K562 (cell line): ENCODE measurements around the gene MEF2B. TPM values are rescaled to one million over a fixed set of nuclear protein-coding genes. Genes with fewer than 3 reads are reported as not detected.
"Not testable (repeated sequence)": the region's sequence is repeated elsewhere in the genome, so short reads cannot be mapped to it uniquely, and the experiment has no call there.

Experiments
- ATAC-seq: fragments of 200-7000 bp; cut with Tn5 transposase; 3 replicates; pipeline ENCODE4 v1.9.1; 2020; ENCODE audit warnings: moderate library complexity
- BruUV-seq: library from RNA; stranded (reverse); fragments of 400-500 nt; replicated peaks from 2 replicates; lab custom pipeline; 2021; lab: Mats Ljungman, UMichigan
- CTCF ChIA-PET: fragments of 300-600 bp; formaldehyde crosslinking; extraction: SDS; loops from one replicate; lab custom pipeline; 2021; ENCODE audit warnings: low intra/inter-chr PET ratio; lab: Yijun Ruan, JAX
- POLR2A ChIA-PET: fragments of 300-600, 350-650 bp; sonication (Branson Sonifier 250); formaldehyde crosslinking; extraction: SDS; loops from one replicate; lab custom pipeline; 2021; ENCODE audit warnings: antibody characterized with exemption, inconsistent platforms; lab: Yijun Ruan, JAX
- DNase-seq, 4 experiments: peaks; one replicate each; pipeline versions ENCODE4 v3.0.0 to v3.0.0-alpha.2; 2011 to 2018; ENCODE audit warnings: low spot score in 3 of 4, mixed read lengths in 3 of 4; ENCODE audit errors: extremely low read depth in 1 of 4
- FAIRE-seq: peaks from 2 replicates; lab custom pipeline; 2011; peaks lifted over from hg19 to GRCh38; lab: Jason Lieb, UNC
- H2AFZ ChIP-seq: 2 replicates; pipeline ENCODE4 v1.6.0; 2011; ENCODE audit warnings: low read depth, low read length, control low read depth, inconsistent platforms
- H3K27ac ChIP-seq: fragments of 200-600 bp; 3 replicates; pipeline ENCODE4 v1.8.0; 2011; ENCODE audit warnings: low read depth, mild to moderate bottlenecking, control low read depth, inconsistent platforms, low read length, moderate library complexity, mixed read lengths; ENCODE audit errors: extremely low read depth
- H3K27me3 ChIP-seq, 2 experiments: fragments of 300-600 bp in 1 of 2; 2 replicates in 1 of 2; 3 replicates in 1 of 2; pipeline versions ENCODE4 v1.6.0 to v1.8.0; 2011; ENCODE audit warnings: inconsistent platforms in 2 of 2, low read length in 2 of 2, mild to moderate bottlenecking in 1 of 2, mixed read lengths in 1 of 2, moderate library complexity in 1 of 2; ENCODE audit not compliant: control insufficient read depth in 2 of 2, insufficient read depth in 2 of 2
- H3K36me3 ChIP-seq: fragments of 300-600 bp; 3 replicates; pipeline ENCODE4 v1.8.0; 2011; ENCODE audit warnings: mild to moderate bottlenecking, low read length, inconsistent platforms; ENCODE audit not compliant: control insufficient read depth, insufficient read depth
- H3K4me1 ChIP-seq, 2 experiments: fragments of 200-600 bp in 1 of 2; replicated peaks in 1 of 2; 2 replicates in 1 of 2; 3 replicates in 1 of 2; pipeline versions ENCODE4 v1.5.1 to v1.8.0; 2011; ENCODE audit warnings: inconsistent platforms in 2 of 2, low read length in 2 of 2, mild to moderate bottlenecking in 1 of 2, mixed read lengths in 1 of 2, moderate library complexity in 1 of 2; ENCODE audit not compliant: control insufficient read depth in 2 of 2, insufficient read depth in 2 of 2
- H3K4me2 ChIP-seq: 2 replicates; pipeline ENCODE4 v1.6.1; 2011; ENCODE audit warnings: low read length, control low read depth, inconsistent platforms, mixed read lengths; ENCODE audit not compliant: insufficient read depth
- H3K4me3 ChIP-seq: fragments of 200-600 bp; sonication (generic), shearing (Covaris generic); 2 replicates; pipeline ENCODE4 v1.5.1; 2016; ENCODE audit warnings: control low read depth, inconsistent platforms
- H3K79me2 ChIP-seq: fragments of 200-600 bp; 3 replicates; pipeline ENCODE4 v1.8.0; 2011; ENCODE audit warnings: low read length, inconsistent platforms; ENCODE audit not compliant: control insufficient read depth, insufficient read depth
- H3K9ac ChIP-seq, 2 experiments: 2 replicates each; pipeline versions ENCODE4 v1.6.0 to v1.6.1; 2011; ENCODE audit warnings: low read depth in 2 of 2, low read length in 2 of 2, control low read depth in 1 of 2, inconsistent platforms in 1 of 2, mild to moderate bottlenecking in 1 of 2, mixed read lengths in 1 of 2; ENCODE audit not compliant: insufficient read depth in 1 of 2
- H3K9me1 ChIP-seq: one replicate; pipeline ENCODE4 v1.6.0; 2011; ENCODE audit warnings: inconsistent platforms, mild to moderate bottlenecking, low read length, moderate library complexity; ENCODE audit not compliant: control insufficient read depth, insufficient read depth
- H3K9me3 ChIP-seq: replicated peaks from 2 replicates; pipeline ENCODE4 v1.5.1; 2011; ENCODE audit warnings: low read depth, low read length, inconsistent platforms; ENCODE audit not compliant: control insufficient read depth, insufficient read depth
- H4K20me1 ChIP-seq: replicated peaks from 2 replicates; pipeline ENCODE4 v1.6.1; 2011; ENCODE audit warnings: low read length, inconsistent platforms, mixed read lengths; ENCODE audit not compliant: control insufficient read depth, insufficient read depth
- ATF2 ChIP-seq: sonication (generic); formaldehyde crosslinking; IDR thresholded peaks from 2 replicates; pipeline ENCODE4 v1.8.1; 2022; ENCODE audit warnings: missing genetic modification reagents
- CBX5 ChIP-seq: IDR thresholded peaks from 2 replicates; pipeline ENCODE4 v1.6.1; 2014; ENCODE audit warnings: low read depth, borderline replicate concordance
- MYNN ChIP-seq, 2 experiments: sonication (generic); formaldehyde crosslinking in 1 of 2; IDR thresholded peaks; 2 replicates each; pipeline versions ENCODE4 v1.5.0 to v1.6.1; 2016 to 2020; ENCODE audit warnings: antibody characterized with exemption in 1 of 2, missing genetic modification reagents in 1 of 2
- SRSF9 ChIP-seq: fragments of 200-400 bp; formaldehyde crosslinking; IDR thresholded peaks from 2 replicates; pipeline ENCODE4 v1.6.1; 2017; ENCODE audit warnings: low read depth, low read length, borderline replicate concordance
- ZNF121 ChIP-seq: sonication (generic); formaldehyde crosslinking; conservative IDR thresholded peaks from 2 replicates; pipeline ENCODE4 v1.8.0; 2022; ENCODE audit warnings: missing genetic modification reagents
- ZNF609 ChIP-seq: sonication (generic); formaldehyde crosslinking; IDR thresholded peaks from 2 replicates; pipeline ENCODE4 v1.8.1; 2023; ENCODE audit warnings: missing genetic modification reagents, mild to moderate bottlenecking, borderline replicate concordance
- WGBS: fragments of 100-300 bp; shearing (Covaris generic); methylation state at CpG from one replicate; pipeline ENCODE4 v1.1.6; 2016; ENCODE audit warnings: low coverage, mixed read lengths; ENCODE audit not compliant: insufficient coverage; ENCODE audit errors: missing lambda C conversion rate; 5-methylcytosine and 5-hydroxymethylcytosine counted together
- in situ Hi-C: fragments of 300-500 bp; cut with MboI; formaldehyde crosslinking; loops from 4 replicates; pipeline ENCODE4 v1.15.0; 2018; ENCODE audit warnings: inconsistent platforms, mixed read lengths
- intact Hi-C: fragments of 100-400 bp; cut with micrococcal nuclease; formaldehyde crosslinking; loops from 2 replicates; pipeline ENCODE4 v1.14.2; 2022
- polyA plus RNA-seq, 8 experiments: library from polyadenylated mRNA; depleted of rRNA in 4 of 8; stranded (reverse) in 5 of 8; unstranded in 3 of 8; fragments of >200 nt; fragmentation: Nextera tagmentation in 2 of 8; fragmentation: Illumina TruSeq in 1 of 8; extraction: Ambion mirVana in 2 of 8; extraction: Trizol in 1 of 8; gene quantifications; 2 replicates each; pipeline versions ENCODE4 v1.2.1 to v1.2.3, GENCODE V29; 2011 to 2014; ENCODE audit warnings: inconsistent platforms in 1 of 8, missing spikeins in 1 of 8
- total RNA-seq, 7 experiments: library from RNA; depleted of rRNA in 6 of 7; stranded (reverse); fragments of >200 nt in 6 of 7; fragmentation: Illumina TruSeq in 2 of 7; extraction: Trizol in 2 of 7; gene quantifications; 2 replicates each; pipeline versions ENCODE4 v1.2.1 to v1.2.3, GENCODE V29; 2011 to 2021; ENCODE audit warnings: low replicate concordance in 1 of 7

MEF2B gene
- total and polyA plus RNA-seq, 9 of the 15 experiments (the other 6 are each of a cell fraction or from before 2014, with no cell fraction given): 0.14 to 1.9 (median 0.71) TPM; not detected in 3

GRCh38 chr19:19148504-19148903 is 21.6 kb downstream of the MEF2B start:
- H3K27me3 ChIP-seq, intact Hi-C loops, in situ Hi-C loops, H3K9me1 ChIP-seq, H4K20me1 ChIP-seq, ATAC-seq, H3K9me3 ChIP-seq, H3K9ac ChIP-seq: not testable (repeated sequence)
- POLR2A ChIA-PET: interaction anchor here (0.8 kb wide), 1 partner anchor 22 kb away, joined by 3 read pairs; the partner anchor contains the start of gene MEF2B
- peak; percentile 19; the same call in 1 of the 2 replicates for TF ChIP-seq ZNF121 (CRISPR knock-in tag)
- TF ChIP-seq, all 486 proteins: peak for 1; not testable (repeated sequence) for 485
- 78% methylated on average over 8 of the region's 8 CpGs for WGBS
- BruUV-seq, H3K27ac ChIP-seq, CTCF ChIA-PET, H3K79me2 ChIP-seq, FAIRE-seq, H3K4me2 ChIP-seq, DNase-seq, H3K4me3 ChIP-seq, H3K36me3 ChIP-seq, H2AFZ ChIP-seq: not testable (repeated sequence)
- peaks cover 0 to 22% of the 10 kb centered on the region in 2 experiments; a peak in 2 of 5 replicates for H3K4me1 ChIP-seq

GRCh38 chr19:19147344-19147743 is 22.7 kb downstream of the MEF2B start:
- Histone ChIP-seq H3K9me3 (no peaks in the 10 kb centered on the region), H3K36me3 (no peaks in the 10 kb centered on the region), H3K4me2 (no peak overlapping the region)
- ATAC-seq: no peak
- intact Hi-C loops: no loop called here
- no peak for TF ChIP-seq ZNF609 (CRISPR knock-in tag)
- TF ChIP-seq ATF2 (CRISPR knock-in tag): no peak
- no peak for TF ChIP-seq MYNN (IDR thresholded peaks at IDR 0.05)
- TF ChIP-seq MYNN (CRISPR knock-in tag; IDR thresholded peaks at IDR 0.05): no peak
- TF ChIP-seq SRSF9: no peak
- no peak for TF ChIP-seq CBX5
- TF ChIP-seq, all 486 proteins: peak for 0
- Histone ChIP-seq H3K4me1 (peaks cover 0 to 22% of the 10 kb centered on the region in 2 experiments; a peak in 2 of 5 replicates), H3K9ac (no peak overlapping the region; a peak in 1 of 4 replicates), H3K9me1 (no peaks in the 10 kb centered on the region), H2AFZ (no peak overlapping the region), H4K20me1 (no peaks in the 10 kb centered on the region), H3K27me3 (no peaks in the 10 kb centered on the region), H3K79me2 (no peaks in the 10 kb centered on the region), H3K27ac (no peak overlapping the region), H3K4me3 (no peak overlapping the region)
- POLR2A ChIA-PET: interaction anchor here (0.6 to 0.9 kb wide), 2 partner anchors 12 to 96 kb away, joined by 3 read pairs; no protein-coding TSS in a partner anchor
- BruUV-seq: no TSS peak
- 43% methylated on average over 3 of the region's 5 CpGs for WGBS
- no peak for FAIRE-seq
- CTCF ChIA-PET: interaction anchor here (3.5 kb wide), 1 partner anchor 28 kb away, joined by 20 read pairs; no protein-coding TSS in a partner anchor
- in situ Hi-C loops: no loop called here
- DNase-seq: no peak
